ENCODE data around the gene INHBA. TPM values are rescaled to one million over a fixed set of nuclear protein-coding genes. Genes with fewer than 3 reads are reported as not detected.

The INHBA gene
- total and polyA plus RNA-seq, 9 of the 15 experiments (the other 6 are each of a cell fraction or from before 2014, with no cell fraction given): 0.02 to 0.04 TPM; not detected in 7

DNA sequence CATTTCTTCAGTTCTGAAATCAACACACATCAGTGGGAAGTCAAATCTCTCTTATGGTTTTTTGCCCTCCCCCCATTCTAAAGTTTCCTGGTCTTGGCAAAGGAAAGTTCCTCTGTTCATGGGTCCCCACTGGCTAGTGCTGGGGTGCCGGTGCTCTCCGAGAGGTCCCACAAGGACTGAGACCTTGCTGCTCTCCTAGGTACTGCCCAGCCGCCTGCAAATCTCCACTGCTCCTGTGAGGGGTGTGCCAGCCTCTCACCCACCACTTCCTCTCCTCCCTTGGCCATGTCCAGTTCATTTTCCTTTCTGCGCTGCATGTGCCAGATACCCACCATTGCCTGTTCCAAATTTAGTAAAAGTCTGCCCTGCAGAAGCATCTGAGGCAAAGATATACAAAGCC lies 17.2 kb upstream of the INHBA start:
- no peaks in the 10 kb centered on the region for H3K79me2 ChIP-seq (ENCODE audit: control insufficient read depth, insufficient read depth, low read length)
- no peaks in the 10 kb centered on the region for H4K20me1 ChIP-seq (replicated peaks; ENCODE audit: control insufficient read depth, insufficient read depth, low read length)
- no peaks in the 10 kb centered on the region for H3K27me3 ChIP-seq (ENCODE audit: control insufficient read depth in 2 of 2, insufficient read depth in 2 of 2, low read length in 2 of 2)
- intact Hi-C loops (cut with micrococcal nuclease): no loop called here
- ATAC-seq (no peak), DNase-seq (ENCODE audit: extremely low read depth in 1 of 4, low spot score in 3 of 4) (no peak), FAIRE-seq (no peak)
- ChIA-PET CTCF (ENCODE audit: low intra/inter-chr PET ratio) (no interaction called here), POLR2A (no interaction called here)
- no TSS peak for BruUV-seq (replicated peaks)
- H3K4me1 ChIP-seq (replicated peaks in 1 of 2; ENCODE audit: control insufficient read depth in 2 of 2, insufficient read depth in 2 of 2, low read length in 2 of 2): no peaks in the 10 kb centered on the region
- no peak overlapping the region for H2AFZ ChIP-seq (ENCODE audit: low read depth, low read length)
- H3K4me3 ChIP-seq: no peak overlapping the region
- 3% methylated on average over 4 of the region's 4 CpGs for WGBS (ENCODE audit: insufficient coverage, low coverage, missing lambda C conversion rate)
- H3K9me1 ChIP-seq (ENCODE audit: control insufficient read depth, insufficient read depth, low read length): no peaks in the 10 kb centered on the region
- TF ChIP-seq MCM5 (IDR thresholded peaks at IDR 0.05; ENCODE audit: low read depth): no peak
- no peak for TF ChIP-seq MEF2D (tag; conservative IDR thresholded peaks at IDR 0.05; ENCODE audit: low read depth)
- TF ChIP-seq, protein P1, sequence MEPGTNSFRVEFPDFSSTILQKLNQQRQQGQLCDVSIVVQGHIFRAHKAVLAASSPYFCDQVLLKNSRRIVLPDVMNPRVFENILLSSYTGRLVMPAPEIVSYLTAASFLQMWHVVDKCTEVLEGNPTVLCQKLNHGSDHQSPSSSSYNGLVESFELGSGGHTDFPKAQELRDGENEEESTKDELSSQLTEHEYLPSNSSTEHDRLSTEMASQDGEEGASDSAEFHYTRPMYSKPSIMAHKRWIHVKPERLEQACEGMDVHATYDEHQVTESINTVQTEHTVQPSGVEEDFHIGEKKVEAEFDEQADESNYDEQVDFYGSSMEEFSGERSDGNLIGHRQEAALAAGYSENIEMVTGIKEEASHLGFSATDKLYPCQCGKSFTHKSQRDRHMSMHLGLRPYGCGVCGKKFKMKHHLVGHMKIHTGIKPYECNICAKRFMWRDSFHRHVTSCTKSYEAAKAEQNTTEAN (CRISPR knock-in tag; IDR thresholded peaks at IDR 0.05): no peak
- TF ChIP-seq GABPB2 (CRISPR knock-in tag; conservative IDR thresholded peaks at IDR 0.05): no peak
- TF ChIP-seq, protein P2, sequence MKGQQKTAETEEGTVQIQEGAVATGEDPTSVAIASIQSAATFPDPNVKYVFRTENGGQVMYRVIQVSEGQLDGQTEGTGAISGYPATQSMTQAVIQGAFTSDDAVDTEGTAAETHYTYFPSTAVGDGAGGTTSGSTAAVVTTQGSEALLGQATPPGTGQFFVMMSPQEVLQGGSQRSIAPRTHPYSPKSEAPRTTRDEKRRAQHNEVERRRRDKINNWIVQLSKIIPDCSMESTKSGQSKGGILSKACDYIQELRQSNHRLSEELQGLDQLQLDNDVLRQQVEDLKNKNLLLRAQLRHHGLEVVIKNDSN (CRISPR knock-in tag; IDR thresholded peaks at IDR 0.05): no peak
- TF ChIP-seq SRSF1 (IDR thresholded peaks at IDR 0.05; ENCODE audit: low read depth, low read length): no peak
- no peak for TF ChIP-seq SPI1 (IDR thresholded peaks at IDR 0.05; ENCODE audit: borderline replicate concordance, low read depth, low read length)
- no peak for TF ChIP-seq ZZZ3 (IDR thresholded peaks at IDR 0.05)
- TF ChIP-seq YBX1 (IDR thresholded peaks at IDR 0.05): no peak
- no peak for TF ChIP-seq MAX (CRISPR knock-in tag; IDR thresholded peaks at IDR 0.05)
- TF ChIP-seq ZNF76 (CRISPR knock-in tag; IDR thresholded peaks at IDR 0.05; ENCODE audit: borderline replicate concordance): no peak
- no peak for TF ChIP-seq KDM2B (CRISPR knock-in tag; IDR thresholded peaks at IDR 0.05)
- no peak for TF ChIP-seq PRPF4 (IDR thresholded peaks at IDR 0.05; ENCODE audit: insufficient read depth, low read depth, low read length, poor library complexity, severe bottlenecking)
- TF ChIP-seq ZSCAN32 (CRISPR knock-in tag; IDR thresholded peaks at IDR 0.05): no peak
- TF ChIP-seq, protein P3, sequence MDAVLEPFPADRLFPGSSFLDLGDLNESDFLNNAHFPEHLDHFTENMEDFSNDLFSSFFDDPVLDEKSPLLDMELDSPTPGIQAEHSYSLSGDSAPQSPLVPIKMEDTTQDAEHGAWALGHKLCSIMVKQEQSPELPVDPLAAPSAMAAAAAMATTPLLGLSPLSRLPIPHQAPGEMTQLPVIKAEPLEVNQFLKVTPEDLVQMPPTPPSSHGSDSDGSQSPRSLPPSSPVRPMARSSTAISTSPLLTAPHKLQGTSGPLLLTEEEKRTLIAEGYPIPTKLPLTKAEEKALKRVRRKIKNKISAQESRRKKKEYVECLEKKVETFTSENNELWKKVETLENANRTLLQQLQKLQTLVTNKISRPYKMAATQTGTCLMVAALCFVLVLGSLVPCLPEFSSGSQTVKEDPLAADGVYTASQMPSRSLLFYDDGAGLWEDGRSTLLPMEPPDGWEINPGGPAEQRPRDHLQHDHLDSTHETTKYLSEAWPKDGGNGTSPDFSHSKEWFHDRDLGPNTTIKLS (IDR thresholded peaks at IDR 0.05; ENCODE audit: borderline replicate concordance, low read depth): no peak
- in situ Hi-C loops (cut with MboI): no loop called here
- H3K9me3 ChIP-seq (replicated peaks; ENCODE audit: control insufficient read depth, insufficient read depth, low read depth, low read length): no peaks in the 10 kb centered on the region
- H3K36me3 ChIP-seq (ENCODE audit: control insufficient read depth, insufficient read depth, low read length): no peaks in the 10 kb centered on the region
- no peak overlapping the region for H3K4me2 ChIP-seq (ENCODE audit: insufficient read depth, low read length)
- no peak overlapping the region for H3K9ac ChIP-seq (ENCODE audit: insufficient read depth in 1 of 2, low read depth in 2 of 2, low read length in 2 of 2)
- H3K27ac ChIP-seq (ENCODE audit: extremely low read depth, low read depth, low read length): no peak overlapping the region
